H1 (cell line): ENCODE data around the gene KCND3. TPM values are rescaled to one million over a fixed set of nuclear protein-coding genes. Genes with fewer than 3 reads are reported as not detected.

Source experiments
- CTCF ChIA-PET: fragments of 300-600 bp; sonication (Branson Sonifier 250); formaldehyde crosslinking; loops from one replicate; lab custom pipeline; 2021; ENCODE audit not compliant: partially characterized antibody; lab: Charles Lee
- POLR2A ChIA-PET: fragments of 300-600 bp; sonication (Branson Sonifier 250); formaldehyde crosslinking; loops from one replicate; lab custom pipeline; 2021; ENCODE audit warnings: inconsistent platforms; ENCODE audit not compliant: partially characterized antibody; lab: Charles Lee
- DNase-seq, 2 experiments: peaks; one replicate each; pipeline versions ENCODE4 v3.0.0 to v3.0.0-alpha.2; 2010 to 2022; ENCODE audit warnings: low spot score in 2 of 2, low read depth in 1 of 2, mixed read lengths in 1 of 2
- FAIRE-seq: peaks from 2 replicates; lab custom pipeline; 2011; peaks lifted over from hg19 to GRCh38; lab: Jason Lieb, UNC
- H2AFZ ChIP-seq: 2 replicates; pipeline ENCODE4 v1.8.1; 2012; ENCODE audit warnings: low read length, inconsistent platforms
- H2AK5ac ChIP-seq: 2 replicates; pipeline ENCODE4 v1.6.1; 2013; ENCODE audit warnings: low read depth, low read length
- H2BK120ac ChIP-seq: replicated peaks from 2 replicates; pipeline ENCODE3; 2013; ENCODE audit warnings: low read depth, low read length, inconsistent platforms
- H2BK12ac ChIP-seq: 2 replicates; pipeline ENCODE4 v1.6.1; 2013; ENCODE audit warnings: low read depth, low read length
- H2BK15ac ChIP-seq: 2 replicates; pipeline ENCODE4 v1.6.1; 2013; ENCODE audit warnings: low read length
- H2BK20ac ChIP-seq: 2 replicates; pipeline ENCODE4 v1.6.1; 2013; ENCODE audit warnings: low read length
- H2BK5ac ChIP-seq: 2 replicates; pipeline ENCODE4 v1.6.1; 2013; ENCODE audit warnings: low read depth, low read length
- H3K14ac ChIP-seq: 2 replicates; pipeline ENCODE4 v1.6.1; 2013; ENCODE audit warnings: inconsistent platforms; ENCODE audit not compliant: insufficient read length
- H3K18ac ChIP-seq: 2 replicates; pipeline ENCODE4 v1.6.1; 2013; ENCODE audit warnings: low read length; ENCODE audit errors: extremely low read depth
- H3K23ac ChIP-seq: 2 replicates; pipeline ENCODE4 v1.6.1; 2013; ENCODE audit warnings: inconsistent platforms; ENCODE audit not compliant: insufficient read length
- H3K23me2 ChIP-seq: 2 replicates; pipeline ENCODE4 v1.6.1; 2013; ENCODE audit warnings: low read depth, low read length
- H3K27ac ChIP-seq: 2 replicates; pipeline ENCODE4 v1.6.1; 2011; ENCODE audit warnings: low read depth, low read length, inconsistent platforms
- H3K27me3 ChIP-seq, 4 experiments: replicated peaks in 1 of 4; 1 replicate in 1 of 4; 2 replicates in 3 of 4; pipeline versions ENCODE4 v1.6.1 to v1.8.1; 2011 to 2013; ENCODE audit warnings: low read length in 3 of 4, mild to moderate bottlenecking in 3 of 4, inconsistent platforms in 2 of 4, mixed read lengths in 2 of 4, moderate library complexity in 1 of 4; ENCODE audit not compliant: control insufficient read depth in 3 of 4, insufficient read depth in 3 of 4; ENCODE audit errors: extremely low read depth in 1 of 4
- H3K36me3 ChIP-seq, 4 experiments: 2 replicates each; pipeline versions ENCODE4 v1.6.1 to v1.8.1; 2011 to 2013; ENCODE audit warnings: mild to moderate bottlenecking in 4 of 4, low read length in 3 of 4, moderate library complexity in 2 of 4, control low read depth in 1 of 4, inconsistent platforms in 1 of 4; ENCODE audit not compliant: insufficient read depth in 4 of 4, control insufficient read depth in 2 of 4
- H3K4ac ChIP-seq: replicated peaks from 2 replicates; pipeline ENCODE3; 2013; ENCODE audit warnings: low read length, low read depth, mixed read lengths, inconsistent platforms; ENCODE audit not compliant: insufficient read length
- H3K4me1 ChIP-seq, 4 experiments: replicated peaks in 1 of 4; 1 replicate in 1 of 4; 2 replicates in 3 of 4; pipeline versions ENCODE4 v1.6.1 to v1.8.1; 2011 to 2013; ENCODE audit warnings: low read length in 3 of 4, inconsistent platforms in 2 of 4, mixed read lengths in 1 of 4; ENCODE audit not compliant: insufficient read depth in 4 of 4, control insufficient read depth in 3 of 4
- H3K4me2 ChIP-seq, 2 experiments: 2 replicates each; pipeline versions ENCODE4 v1.6.1 to v1.8.1; 2011 to 2013; ENCODE audit warnings: low read depth in 2 of 2, low read length in 2 of 2, control low read depth in 1 of 2, inconsistent platforms in 1 of 2, mild to moderate bottlenecking in 1 of 2; ENCODE audit not compliant: insufficient read depth in 1 of 2
- H3K4me3 ChIP-seq, 4 experiments: fragments of 200-600, 300-600 bp in 1 of 4; sonication (generic), shearing (Covaris generic), sonication (Bioruptor Twin) in 1 of 4; 2 replicates each; pipeline versions ENCODE4 v1.5.1 to v1.8.1; 2011 to 2016; ENCODE audit warnings: low read length in 4 of 4, low read depth in 3 of 4, control low read depth in 2 of 4, inconsistent platforms in 2 of 4, mild to moderate bottlenecking in 2 of 4, mixed read lengths in 1 of 4, moderate library complexity in 1 of 4; ENCODE audit not compliant: insufficient read depth in 2 of 4; ENCODE audit errors: extremely low read depth in 1 of 4
- H3K56ac ChIP-seq: replicated peaks from 2 replicates; pipeline ENCODE3; 2013; ENCODE audit warnings: low read depth, mild to moderate bottlenecking, mixed read lengths, low read length, inconsistent platforms; ENCODE audit not compliant: insufficient read length
- H3K79me1 ChIP-seq: 2 replicates; pipeline ENCODE4 v1.6.1; 2013; ENCODE audit warnings: low read depth, low read length, control low read depth
- H3K79me2 ChIP-seq, 2 experiments: 2 replicates each; pipeline versions ENCODE4 v1.6.1 to v1.8.1; 2012 to 2013; ENCODE audit warnings: low read length in 2 of 2, mild to moderate bottlenecking in 2 of 2, inconsistent platforms in 1 of 2; ENCODE audit not compliant: insufficient read depth in 2 of 2, control insufficient read depth in 1 of 2
- H3K9ac ChIP-seq, 4 experiments: replicated peaks in 1 of 4; 1 replicate in 1 of 4; 2 replicates in 3 of 4; pipeline versions ENCODE4 v1.6.1 to v1.8.1; 2011 to 2013; ENCODE audit warnings: low read depth in 3 of 4, low read length in 3 of 4, control low read depth in 2 of 4, mild to moderate bottlenecking in 2 of 4, moderate library complexity in 2 of 4, inconsistent platforms in 1 of 4; ENCODE audit errors: extremely low read depth in 1 of 4
- H3K9me3 ChIP-seq, 2 experiments: 2 replicates each; pipeline versions ENCODE4 v1.6.1 to v1.8.1; 2012 to 2013; ENCODE audit warnings: mild to moderate bottlenecking in 2 of 2, moderate library complexity in 2 of 2, control low read depth in 1 of 2, inconsistent platforms in 1 of 2, low read depth in 1 of 2, low read length in 1 of 2, mixed read lengths in 1 of 2; ENCODE audit not compliant: insufficient read depth in 2 of 2
- H4K20me1 ChIP-seq, 2 experiments: replicated peaks in 1 of 2; 2 replicates each; pipeline versions ENCODE3 to v1.8.1; 2011 to 2013; ENCODE audit warnings: inconsistent platforms in 2 of 2, low read length in 2 of 2, mild to moderate bottlenecking in 1 of 2; ENCODE audit not compliant: insufficient read depth in 2 of 2, control insufficient read depth in 1 of 2
- H4K5ac ChIP-seq: 2 replicates; pipeline ENCODE4 v1.6.1; 2013; ENCODE audit warnings: low read length, low read depth, mixed read lengths, inconsistent platforms; ENCODE audit not compliant: insufficient read length
- H4K8ac ChIP-seq: 2 replicates; pipeline ENCODE4 v1.8.0; 2013; ENCODE audit warnings: mild to moderate bottlenecking, moderate library complexity, low read length, inconsistent platforms; ENCODE audit not compliant: insufficient read depth; ENCODE audit errors: extremely low read depth
- H4K91ac ChIP-seq: replicated peaks from 2 replicates; pipeline ENCODE3; 2013; ENCODE audit warnings: low read length, mixed read lengths, inconsistent platforms; ENCODE audit not compliant: insufficient read length
- JUN ChIP-seq: IDR thresholded peaks from 2 replicates; pipeline ENCODE4 v1.6.1; 2011; ENCODE audit warnings: low read depth, mild to moderate bottlenecking, improper control_type of control experiment, low read length
- JUND ChIP-seq: IDR thresholded peaks from 2 replicates; pipeline ENCODE4 v1.6.1; 2011; ENCODE audit warnings: mild to moderate bottlenecking, improper control_type of control experiment, low read length
- WGBS, 2 experiments: shearing (Covaris generic) in 1 of 2; methylation state at CpG; one replicate each; pipeline versions ENCODE4 v1.1.6 to v1.1.7; 2013 to 2015; ENCODE audit warnings: low lambda C conversion rate in 2 of 2, mixed read lengths in 2 of 2, inconsistent platforms in 1 of 2, low coverage in 1 of 2, missing lambda C conversion rate in 1 of 2; ENCODE audit not compliant: insufficient replicate concordance in 2 of 2, insufficient coverage in 1 of 2, insufficient read length in 1 of 2; ENCODE audit errors: extremely low coverage in 1 of 2, missing lambda C conversion rate in 1 of 2; 5-methylcytosine and 5-hydroxymethylcytosine counted together
- polyA plus RNA-seq, 7 experiments: library from polyadenylated mRNA; depleted of rRNA in 3 of 7; stranded (reverse) in 5 of 7; unstranded in 2 of 7; fragments of >200 nt in 5 of 7; fragments of 200-250 nt in 2 of 7; gene quantifications; 1 replicate in 5 of 7; 2 replicates in 1 of 7; 4 replicates in 1 of 7; pipeline versions ENCODE4 v1.2.1 to v1.2.3, GENCODE V29; 2011 to 2013; ENCODE audit warnings: missing spikeins in 2 of 7, mixed read lengths in 2 of 7
- total RNA-seq: library from RNA; stranded (reverse); fragmentation: NEBNext Ultra II Directional; extraction: Animal tissue kit (Norgen Biotek cat#: 25700); gene quantifications from 2 replicates; pipeline ENCODE4 v1.2.1, GENCODE V29; 2021

KCND3 gene
- total and polyA plus RNA-seq, 2 of the 8 experiments (the other 6 are each of a cell fraction or from before 2014, with no cell fraction given), result 0.14 to 0.48 TPM

DNA sequence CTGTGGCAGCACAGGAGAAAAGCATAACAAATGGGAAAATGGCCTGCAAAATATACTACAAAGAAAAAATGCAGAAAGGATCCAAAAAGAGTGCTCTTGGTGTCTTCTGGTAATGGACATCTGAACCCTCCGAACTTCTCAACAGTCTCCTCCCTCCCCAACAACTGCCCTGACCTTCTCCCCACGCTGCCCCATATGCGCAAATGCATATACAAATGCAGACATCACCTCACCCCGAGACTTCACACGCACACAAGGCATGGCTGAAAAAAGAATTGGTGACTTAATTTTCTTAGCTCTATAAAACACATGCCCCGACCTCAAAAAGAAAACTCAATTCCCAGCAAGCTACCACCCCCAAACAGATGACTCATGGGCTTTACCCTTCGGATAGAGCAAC lies 8.4 kb downstream of the KCND3 start:
- no peaks in the 10 kb centered on the region for H3K23me2 ChIP-seq
- no peak overlapping the region for H3K56ac ChIP-seq
- H2BK5ac ChIP-seq, result no peak overlapping the region
- no peak for DNase-seq
- no peaks in the 10 kb centered on the region for H3K36me3 ChIP-seq
- no peak overlapping the region for H3K23ac ChIP-seq
- no peak overlapping the region for H3K4me2 ChIP-seq
- no peak overlapping the region for H4K8ac ChIP-seq
- no peak overlapping the region for H2BK12ac ChIP-seq
- no peak overlapping the region for H3K4ac ChIP-seq
- ChIA-PET CTCF (interaction anchor here (0.5 kb wide), 1 partner anchor 977 kb away, joined by 4 read pairs; no protein-coding TSS in a partner anchor), POLR2A (interaction anchor here (0.9 kb wide), 1 partner anchor 9 kb away, joined by 3 read pairs; the partner anchor contains the start of gene KCND3)
- H3K79me2 ChIP-seq, result no peaks in the 10 kb centered on the region
- no peak overlapping the region for H4K5ac ChIP-seq
- H3K18ac ChIP-seq, result no peak overlapping the region
- no peak for FAIRE-seq
- H3K4me3 ChIP-seq, result no peak overlapping the region
- no peak overlapping the region for H4K91ac ChIP-seq
- H3K4me1 ChIP-seq, result peaks cover 0 to 2% (median 0%) of the 10 kb centered on the region in 4 experiments; a peak in 1 of 7 replicates
- 65% methylated on average over 7 of the region's 7 CpGs; no CpG with 5 or more reads in 1 of the 2 experiments for WGBS, 2 experiments
- H3K79me1 ChIP-seq, result no peaks in the 10 kb centered on the region
- no peak overlapping the region for H2AK5ac ChIP-seq
- peaks cover 0 to 2% (median 0%) of the 10 kb centered on the region in 4 experiments; a peak in 3 of 7 replicates for H3K27me3 ChIP-seq
- H3K9me3 ChIP-seq, result peaks cover 5 to 7% of the 10 kb centered on the region in 2 experiments; a peak in 1 of 4 replicates
- no peak overlapping the region for H2BK120ac ChIP-seq
- no peaks in the 10 kb centered on the region for H4K20me1 ChIP-seq
- no peak overlapping the region for H3K14ac ChIP-seq
- H2BK15ac ChIP-seq, result no peak overlapping the region
- H2AFZ ChIP-seq, result no peak overlapping the region
- no peak overlapping the region for H3K9ac ChIP-seq
- H2BK20ac ChIP-seq, result no peak overlapping the region
- H3K27ac ChIP-seq, result no peak overlapping the region
- TF ChIP-seq JUND (no peak), JUN (no peak)
